Head of caudate nucleus (tissue), 42 donors: ENCODE data around the gene UBE2J1.
"Not testable (repeated sequence)": the region's sequence is repeated elsewhere in the genome, so short reads cannot be mapped to it uniquely, and the experiment has no call there.

Source experiments
- DNase-seq, 42 donors: peaks; one replicate each; pipeline versions ENCODE4 v3.0.0 to v3.0.0-alpha.2; 2020 to 2021; ENCODE audit warnings: mixed read lengths in 7 of 42
- intact Hi-C: fragments of 100-400 bp; cut with DNase I; formaldehyde crosslinking; loops from one replicate; pipeline ENCODE4 v1.15.0; 2022

UBE2J1 gene

DNA sequence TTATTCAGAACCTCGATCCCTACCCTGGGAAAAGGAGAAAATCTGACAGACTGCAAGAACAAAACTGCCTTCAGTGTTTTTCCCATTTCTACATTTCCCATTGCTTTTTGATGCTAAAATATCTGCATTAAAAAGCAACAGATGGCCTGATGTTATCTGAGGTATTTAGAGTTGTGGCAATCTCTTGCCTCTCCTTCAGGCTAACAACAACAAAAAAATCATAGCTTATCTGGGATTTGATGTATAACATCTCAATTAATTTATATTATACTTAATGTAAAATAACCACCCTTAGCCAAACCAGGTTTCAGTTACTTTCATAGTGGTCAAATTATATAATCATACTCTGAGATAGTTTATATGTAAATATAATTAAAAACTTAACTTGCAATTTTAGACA is 21.6 kb downstream of the UBE2J1 start:
- intact Hi-C loops: no loop called here
- no peak for DNase-seq

DNA sequence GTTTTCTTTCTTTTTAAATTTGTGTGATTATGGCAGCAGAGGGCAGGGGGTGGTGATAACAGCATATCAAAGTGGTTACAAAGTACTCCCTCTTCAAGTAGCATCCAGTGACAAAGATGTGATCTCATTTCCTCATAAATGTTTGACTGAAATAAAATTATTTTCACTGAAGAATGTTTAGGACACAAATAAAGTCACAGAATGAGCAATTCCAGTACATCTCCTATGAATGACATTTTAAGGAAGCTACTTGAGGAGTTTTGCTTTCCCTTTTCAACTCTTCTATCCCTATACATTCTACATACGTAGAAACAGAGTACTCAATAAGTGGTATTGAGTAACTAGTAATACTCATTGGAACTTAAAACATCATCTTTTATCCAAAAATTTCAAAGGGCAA is 23.5 kb downstream of the UBE2J1 start:
- no peak for DNase-seq
- intact Hi-C loops: no loop called here

DNA sequence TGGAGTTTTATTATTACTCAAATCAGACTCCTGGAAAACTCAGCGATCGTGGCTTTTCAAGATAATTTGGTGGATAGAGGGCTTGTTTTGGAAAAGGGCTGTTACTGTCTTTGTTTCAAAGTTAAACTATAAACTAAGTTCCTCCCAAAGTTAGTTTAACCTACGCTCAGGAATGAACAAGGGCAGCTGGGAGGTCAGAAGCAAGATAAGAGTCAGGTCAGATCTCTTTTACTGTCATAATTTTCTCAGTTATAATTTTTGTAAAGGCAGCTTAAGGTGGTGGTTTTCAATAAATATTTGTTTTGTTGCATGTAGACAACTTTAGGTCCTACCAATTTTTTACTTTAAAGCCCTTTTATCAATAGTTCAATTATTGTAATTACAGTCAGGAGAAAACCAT is 28.2 kb downstream of the UBE2J1 start:
- intact Hi-C loops: no loop called here
- DNase-seq: no peak

DNA sequence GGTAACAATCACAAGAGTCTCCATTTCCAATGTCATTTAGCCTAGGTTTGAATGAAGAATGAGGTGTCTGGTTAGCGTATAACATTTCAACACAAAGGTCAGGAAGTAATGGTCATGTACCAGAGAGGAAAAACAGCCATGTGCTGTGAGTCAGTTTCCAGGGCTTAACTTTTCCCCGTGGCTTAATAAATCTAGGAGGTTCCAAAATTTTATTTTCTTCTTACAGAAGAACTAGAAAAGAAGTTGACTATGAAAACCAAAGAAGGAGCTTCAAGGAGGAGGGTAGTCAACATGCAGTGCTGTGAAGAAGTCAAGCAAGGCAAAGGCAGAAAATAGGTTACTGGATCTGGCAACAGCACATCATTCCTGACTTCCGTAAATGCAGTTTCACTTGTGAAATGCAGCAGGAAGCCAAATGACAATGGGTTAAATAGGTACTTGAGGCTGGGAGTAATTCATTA is 29.0 kb downstream of the UBE2J1 start:
- DNase-seq: no peak
- intact Hi-C loops: no loop called here

DNA sequence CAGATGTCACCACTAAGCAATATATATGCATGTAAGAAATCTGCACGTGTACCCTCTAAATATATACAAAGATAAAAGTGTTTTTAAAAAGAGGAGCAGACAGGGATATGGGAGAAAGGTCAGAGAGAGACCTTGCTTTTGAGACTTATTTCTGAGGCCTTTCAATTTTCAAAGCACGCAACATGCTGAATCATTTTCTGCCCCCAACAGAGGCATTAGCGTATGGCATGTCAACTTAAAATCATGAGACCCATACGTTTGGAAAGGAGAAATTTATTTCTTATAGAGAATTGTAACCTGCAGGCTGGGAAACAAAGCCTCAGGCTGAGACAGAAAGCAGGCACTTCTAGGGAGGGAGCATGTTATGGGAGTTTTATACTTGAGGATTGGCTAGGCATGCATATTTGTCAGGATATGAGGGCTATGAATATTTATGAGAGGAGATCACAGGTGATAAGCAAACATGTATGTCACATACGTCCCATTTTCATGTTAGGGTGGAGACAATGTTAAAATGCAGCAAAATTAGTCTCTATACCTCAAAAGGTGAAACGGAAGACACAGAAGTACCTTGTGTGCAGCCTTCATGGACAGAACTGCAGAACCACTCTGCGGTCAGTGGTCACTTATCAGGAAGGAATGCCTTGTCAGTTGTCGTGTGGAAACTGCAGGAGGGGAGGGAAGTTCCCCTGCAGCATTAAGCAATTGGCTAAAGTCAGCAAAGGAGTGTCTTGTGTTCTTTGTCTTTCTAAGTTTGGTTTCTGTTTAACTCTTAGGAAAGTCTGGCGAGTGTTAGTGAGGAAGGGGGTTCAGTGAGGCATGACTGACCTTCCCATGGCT is 31.2 kb downstream of the UBE2J1 start:
- peak in 5 of 42 donors; percentile 19 to 54 (median 31) for DNase-seq
- intact Hi-C loops: no loop called here

DNA sequence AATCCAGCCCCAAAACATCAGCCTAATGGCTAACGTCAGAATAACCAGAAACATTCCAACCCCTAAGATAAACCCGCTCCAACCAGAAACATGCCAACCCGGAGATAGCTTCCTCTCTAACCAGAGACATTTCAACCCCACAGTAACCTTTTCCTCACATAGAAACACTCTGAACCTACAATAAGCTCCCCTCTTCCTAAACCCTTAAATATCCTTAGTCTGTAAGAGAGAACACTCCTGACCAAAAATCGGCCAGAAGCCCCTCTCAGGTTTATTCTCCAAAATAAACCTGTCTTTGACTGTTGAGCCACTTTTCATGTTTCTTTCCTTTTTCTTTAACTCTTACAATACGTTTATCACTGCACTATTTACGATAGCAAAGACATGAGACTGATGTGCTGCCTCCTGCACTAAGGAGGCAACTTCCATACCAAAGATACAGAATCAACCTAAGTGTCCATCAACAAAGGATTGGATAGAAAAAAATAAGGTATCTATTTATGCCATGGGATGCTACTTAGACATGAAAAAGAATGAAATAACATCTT is 32.4 kb downstream of the UBE2J1 start:
- DNase-seq: no peak
- intact Hi-C loops: no loop called here

DNA sequence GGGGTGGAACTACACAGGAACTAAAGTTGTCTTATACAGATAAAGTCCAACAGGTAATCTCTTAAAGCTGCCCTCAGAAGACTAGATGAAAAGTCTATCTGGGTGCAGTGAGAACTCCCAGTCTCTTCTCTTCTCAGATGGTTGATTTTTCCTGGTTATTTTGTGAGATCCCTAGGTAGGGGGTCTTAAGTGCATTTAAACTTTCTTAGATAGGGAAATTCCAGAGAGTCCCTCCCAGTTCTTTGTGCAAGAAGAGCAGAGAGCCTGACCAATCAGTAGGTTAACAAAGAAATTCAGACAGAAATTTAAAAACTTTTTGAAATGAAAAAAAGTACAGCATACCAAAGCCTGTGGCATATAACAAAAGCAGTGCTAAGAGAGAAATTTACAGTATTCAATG is 35.5 kb downstream of the UBE2J1 start:
- DNase-seq: no peak
- intact Hi-C loops: no loop called here

DNA sequence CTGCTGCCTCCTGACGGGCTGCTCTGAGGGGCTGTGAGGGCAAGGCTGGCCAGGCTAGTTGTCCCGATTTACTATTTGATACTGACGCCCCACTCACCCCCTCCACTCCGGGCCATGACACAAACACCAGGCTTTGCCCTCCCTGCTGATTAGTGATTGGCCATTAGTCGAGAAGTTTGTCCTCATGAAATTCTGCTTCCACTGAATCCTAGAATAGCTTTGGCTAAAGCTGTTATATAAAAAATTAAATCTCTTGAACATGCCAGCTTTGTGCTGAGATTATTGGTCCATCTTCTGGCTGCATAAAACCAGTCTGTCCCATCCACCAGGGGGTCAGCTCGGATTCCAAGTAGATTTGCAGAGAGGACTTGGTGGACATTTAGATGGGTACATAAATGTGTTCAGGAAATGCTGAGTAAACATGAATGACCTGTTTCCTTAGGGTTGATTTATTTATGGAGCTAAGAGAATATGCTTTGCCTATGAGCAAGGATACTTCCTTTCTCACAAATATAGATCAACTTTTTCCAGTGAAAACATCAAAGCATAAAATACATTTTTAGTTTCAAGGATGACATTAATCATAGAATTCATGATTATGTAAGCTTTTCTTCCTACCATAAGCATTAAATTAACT is 37.2 kb downstream of the UBE2J1 start, which contains the start of gene GABRR2:
TSS of gene GABRR2 (minus strand) at position 51 of the 637 bp plus-strand sequence. CDS start 134 bp downstream, outside the sequence.
- no peak for DNase-seq
- intact Hi-C loops: no loop called here

DNA sequence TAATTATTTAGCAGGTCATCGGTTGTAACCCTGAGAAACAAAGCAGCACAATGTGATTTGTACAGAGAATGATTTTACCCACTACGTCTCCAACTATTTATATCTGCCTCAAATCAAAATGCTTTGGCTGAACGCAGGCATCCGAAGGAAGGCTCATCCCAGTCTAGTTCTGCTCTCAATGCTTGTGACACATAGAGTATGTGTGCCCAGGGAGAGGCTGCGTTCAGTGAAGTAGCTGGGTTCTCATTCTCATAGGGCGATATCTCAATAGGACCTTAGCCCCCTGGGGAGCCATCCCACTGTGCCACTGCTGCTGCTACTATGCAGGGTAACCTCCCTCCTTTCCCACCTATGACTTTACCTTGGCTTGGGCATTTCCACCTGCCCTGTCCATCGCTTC is 37.8 kb downstream of the UBE2J1 start:
- DNase-seq: no peak
- intact Hi-C loops: no loop called here

DNA sequence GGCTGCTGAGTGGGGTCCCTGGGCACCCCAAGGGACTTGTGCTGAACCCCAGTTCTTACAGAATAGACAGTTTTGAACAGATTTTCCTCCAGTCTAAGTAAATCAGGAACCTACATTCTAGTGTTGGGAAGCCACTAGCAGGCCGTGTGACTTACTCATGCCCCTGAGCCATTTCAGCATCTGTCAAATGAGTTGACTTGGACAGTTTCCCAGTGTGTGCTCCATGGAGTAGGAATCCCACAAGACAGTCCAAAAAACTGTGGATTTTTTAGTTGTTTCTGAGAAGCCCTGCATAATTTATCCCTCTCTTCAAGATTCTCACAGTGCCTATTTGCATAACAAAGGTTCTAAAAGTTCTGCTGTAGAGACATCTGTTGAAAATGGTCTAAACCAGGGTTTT is 39.5 kb downstream of the UBE2J1 start:
- intact Hi-C loops: no loop called here
- peak in 4 of 42 donors; percentile 23 to 60 (median 33) for DNase-seq

DNA sequence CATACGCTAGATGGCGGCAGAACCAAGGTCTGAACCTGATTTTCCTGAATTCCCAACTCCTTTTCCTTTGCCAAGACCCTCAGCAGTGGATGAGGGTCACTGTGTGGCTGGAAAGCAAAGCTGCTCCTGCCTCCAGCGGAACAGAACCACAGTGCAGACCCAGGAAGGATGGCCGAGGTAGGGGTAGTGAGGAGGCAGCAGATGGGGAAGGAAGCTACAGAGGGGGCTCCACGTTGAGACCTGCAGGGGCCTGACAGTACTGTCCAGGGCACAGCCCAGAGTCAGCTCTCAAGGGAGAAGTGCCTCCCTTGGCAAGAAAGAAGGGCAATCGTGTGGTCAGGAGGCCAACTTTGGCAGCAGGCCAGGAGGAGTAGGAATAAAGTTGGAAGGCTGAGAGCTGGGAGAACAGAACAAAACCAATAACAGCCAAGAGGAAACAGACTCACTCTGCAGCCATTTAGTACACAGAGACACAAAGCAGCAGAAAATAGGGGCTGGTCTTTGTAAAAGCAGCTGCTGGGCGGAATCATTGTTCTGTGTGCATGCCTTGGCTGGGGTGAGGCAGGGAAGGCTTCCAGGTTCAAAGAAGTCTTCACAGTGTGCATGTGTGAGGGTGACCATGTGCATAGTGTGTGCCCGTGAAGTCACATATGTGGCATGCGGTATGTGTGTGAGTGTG is 40.5 kb downstream of the UBE2J1 start:
- intact Hi-C loops: no loop called here
- peak in 40 of 42 donors; percentile 24 to 82 (median 58) for DNase-seq

DNA sequence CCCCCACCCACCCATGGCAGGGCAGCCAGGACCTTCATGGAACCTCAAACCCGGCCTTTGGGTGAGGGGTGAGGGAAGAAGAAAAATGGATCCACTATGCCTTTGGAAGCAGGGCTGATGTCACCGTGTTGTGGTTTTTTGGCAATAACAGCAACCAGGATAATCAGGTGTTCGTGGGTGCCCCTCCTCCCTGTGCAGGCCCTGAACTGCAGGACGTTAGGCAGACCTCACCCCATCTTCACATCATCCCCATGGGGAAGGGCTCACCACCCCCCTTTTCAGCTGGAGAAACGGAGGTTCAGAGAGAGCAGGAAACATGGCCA is 41.0 kb downstream of the UBE2J1 start:
- intact Hi-C loops: no loop called here
- DNase-seq: peak in 4 of 42 donors; percentile 35 to 60 (median 38)

DNA sequence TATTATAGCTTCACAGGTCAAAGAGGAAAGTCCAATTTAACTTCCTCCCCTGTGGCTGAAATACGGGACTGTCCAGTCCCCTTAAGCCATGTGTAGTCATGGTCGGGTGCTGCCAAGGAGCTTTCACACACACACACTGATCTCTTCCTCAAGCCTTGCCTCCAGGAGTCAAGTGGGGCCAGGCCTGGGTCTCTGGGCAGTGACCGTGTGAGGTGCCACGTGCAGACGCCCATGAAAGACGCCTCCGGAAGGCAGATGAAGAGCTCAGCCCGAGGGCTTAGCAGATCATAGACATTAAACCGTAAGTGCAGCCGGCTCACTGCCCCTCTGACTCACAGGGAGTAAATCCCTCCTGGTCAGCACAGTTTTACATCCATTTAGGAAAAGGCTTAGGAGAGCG is 41.6 kb downstream of the UBE2J1 start:
- intact Hi-C loops: no loop called here
- no peak for DNase-seq

DNA sequence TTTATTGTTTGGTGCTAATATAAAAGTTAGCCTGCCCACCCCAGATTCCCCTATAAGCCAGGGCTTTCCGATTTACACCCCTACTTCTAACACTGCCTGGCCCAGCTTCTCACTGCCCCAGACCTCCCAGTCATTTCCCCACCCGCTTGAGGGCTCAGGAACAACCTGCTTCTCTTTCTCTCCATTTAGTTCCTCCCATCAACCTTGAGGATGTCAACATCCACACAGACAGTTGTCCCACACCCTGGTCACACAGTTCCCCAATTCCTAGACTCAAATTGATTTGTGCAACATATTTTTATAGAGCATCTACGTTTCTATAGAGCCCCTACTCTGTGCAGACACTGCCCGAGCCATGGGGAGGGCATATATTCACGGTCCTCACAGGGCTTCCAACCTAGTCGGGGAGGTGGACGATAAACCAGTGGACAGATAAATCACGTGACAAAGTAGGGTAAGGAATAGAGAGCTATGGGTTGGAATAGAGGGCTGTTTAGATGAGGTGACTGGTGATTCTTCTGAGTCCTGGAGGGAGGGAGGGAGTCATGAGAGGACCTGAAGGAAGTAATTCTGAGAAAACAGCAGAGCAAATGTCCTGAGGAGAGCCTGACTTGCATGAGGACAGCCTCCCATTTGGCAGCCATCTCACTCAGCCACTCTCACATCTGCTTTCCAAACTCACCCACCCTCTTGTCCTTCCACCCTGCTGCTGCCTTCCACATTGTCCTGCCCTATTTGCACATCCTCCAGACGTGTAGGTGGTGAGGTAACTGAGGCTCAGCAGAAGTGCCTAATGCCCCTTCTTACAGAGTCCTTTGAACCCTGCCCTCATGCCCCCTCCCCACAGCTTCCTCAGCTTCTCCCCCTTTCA is 43.8 kb downstream of the UBE2J1 start:
- no peak for DNase-seq
- intact Hi-C loops: no loop called here

DNA sequence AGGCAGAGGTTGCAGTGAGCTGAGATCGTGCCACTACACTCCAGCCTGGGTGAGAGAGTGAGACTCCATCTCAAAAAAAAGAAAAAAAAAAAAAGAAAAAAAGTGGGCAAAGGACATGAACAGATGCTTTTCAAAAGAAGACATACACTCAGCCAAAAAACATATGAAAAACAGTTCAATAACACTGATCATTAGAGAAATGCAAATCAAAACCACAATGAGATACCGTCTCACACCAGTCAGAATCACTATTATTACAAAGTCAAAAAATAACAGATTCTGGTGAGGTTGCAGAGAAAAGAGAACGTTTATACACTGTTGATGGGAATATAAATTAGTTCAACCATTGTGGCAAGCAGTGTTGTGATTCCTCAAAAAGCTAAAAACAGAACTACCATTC is 48.0 kb downstream of the UBE2J1 start:
- DNase-seq, intact Hi-C loops: not testable (repeated sequence)

DNA sequence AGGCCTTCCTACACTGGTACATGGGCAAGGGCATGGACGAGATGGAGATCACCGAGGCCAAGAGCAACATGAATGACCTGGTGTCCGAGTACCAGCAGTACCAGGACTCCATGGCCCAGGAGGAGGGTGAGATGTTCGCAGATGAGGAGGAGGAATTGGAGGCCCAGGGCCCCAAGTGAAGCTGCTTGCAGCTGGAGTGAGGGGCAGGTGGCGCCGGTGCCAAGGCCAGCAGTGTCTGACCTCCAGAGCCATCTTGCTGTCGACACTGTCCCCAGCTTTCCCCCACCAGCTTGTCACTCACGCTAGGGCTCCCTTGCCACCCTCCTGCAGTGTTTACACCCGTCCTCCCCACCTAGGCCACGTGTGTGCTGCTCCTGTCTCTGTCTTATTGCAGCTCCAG is 49.6 kb downstream of the UBE2J1 start:
- no peak for DNase-seq
- intact Hi-C loops: no loop called here

DNA sequence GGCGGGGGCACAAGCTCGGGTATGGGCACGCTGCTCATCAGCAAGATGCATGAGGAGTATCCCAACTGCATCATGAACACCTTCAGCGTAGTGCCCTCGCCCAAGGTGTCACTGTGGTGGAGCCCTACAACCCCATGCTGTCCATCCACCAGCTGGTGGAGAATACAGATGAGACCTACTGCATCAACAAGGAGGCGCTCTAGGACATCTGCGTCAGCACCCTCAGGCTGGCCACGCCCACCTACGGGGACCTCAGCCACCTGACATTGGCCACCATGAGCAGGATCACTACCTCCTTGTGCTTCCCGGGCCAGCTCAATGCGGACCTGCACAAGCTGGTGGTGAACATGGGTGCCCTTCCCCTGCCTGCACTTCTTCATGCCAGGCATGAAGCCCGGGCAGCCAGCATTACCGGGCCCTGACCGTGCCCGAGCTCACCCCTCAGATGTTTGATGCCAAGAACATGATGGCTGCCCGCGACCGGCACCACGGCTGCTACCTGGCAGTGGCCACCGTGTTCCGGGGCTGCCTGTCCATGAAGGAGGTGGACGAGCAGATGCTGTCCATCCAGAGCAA is 50.2 kb downstream of the UBE2J1 start:
- no peak for DNase-seq
- intact Hi-C loops: no loop called here

DNA sequence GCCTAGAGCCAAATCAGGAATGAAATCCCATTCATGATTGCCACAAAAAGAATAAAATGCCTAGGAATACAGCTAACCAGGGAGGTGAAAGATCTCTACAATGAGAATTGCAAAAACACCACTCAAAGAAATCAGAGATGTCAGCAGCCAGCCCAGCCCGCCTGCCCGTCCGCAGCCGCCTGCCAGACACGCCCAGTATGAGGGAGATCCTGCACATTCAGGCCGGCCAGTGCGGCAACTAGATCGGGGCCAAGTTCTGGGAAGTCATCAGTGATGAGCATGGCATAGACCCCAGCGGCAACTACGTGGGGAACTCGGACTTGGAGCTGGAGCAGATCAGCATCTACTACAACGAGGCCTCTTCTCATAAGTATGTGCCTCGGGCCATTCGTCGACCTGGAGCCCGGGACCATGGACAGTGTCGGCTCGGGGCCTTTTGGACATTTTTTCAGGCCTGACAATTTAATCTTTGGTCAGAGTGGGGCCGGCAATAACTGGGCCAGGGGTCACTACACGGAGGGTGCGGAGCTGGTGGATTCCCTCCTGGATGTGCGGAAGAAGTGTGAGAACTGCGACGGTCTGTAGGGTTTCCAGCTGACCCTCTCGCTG is 50.8 kb downstream of the UBE2J1 start:
- intact Hi-C loops: no loop called here
- DNase-seq: no peak
